Skeletal muscle cell (primary cell): ENCODE results near the gene SKOR2.
"Not testable (repeated sequence)": the region's sequence is repeated elsewhere in the genome, so short reads cannot be mapped to it uniquely, and the experiment has no call there.

Source experiments
- DNase-seq: peaks from one replicate; pipeline ENCODE4 v3.0.0-alpha.2; 2010; ENCODE audit warnings: low read depth
- H3K4me3 ChIP-seq: 2 replicates; pipeline ENCODE4 v1.5.1; 2011; ENCODE audit warnings: low read depth, mild to moderate bottlenecking, control low read depth, low read length, moderate library complexity

Gene SKOR2

GRCh38 chr18:47204908-47205522 is 46.4 kb downstream of the SKOR2 start:
- DNase-seq: no peak
- H3K4me3 ChIP-seq: no peak overlapping the region

GRCh38 chr18:47203626-47204464 is 47.6 kb downstream of the SKOR2 start:
- no peak for DNase-seq
- no peak overlapping the region for H3K4me3 ChIP-seq

GRCh38 chr18:47195961-47196360 is 55.5 kb downstream of the SKOR2 start:
- not testable (repeated sequence) for DNase-seq, H3K4me3 ChIP-seq

GRCh38 chr18:47191961-47192360 is 59.5 kb downstream of the SKOR2 start:
- DNase-seq: peak; percentile 18
- no peak overlapping the region for H3K4me3 ChIP-seq

GRCh38 chr18:47187721-47188120 is 63.7 kb downstream of the SKOR2 start:
- DNase-seq: no peak
- no peak overlapping the region for H3K4me3 ChIP-seq

- H3K4me3 ChIP-seq: no peak overlapping the region
- peak; percentile 21 for DNase-seq
Measured at GRCh38 chr18:47184419-47185050, 66.9 kb downstream of the SKOR2 start.

GRCh38 chr18:47182156-47182555 is 69.3 kb downstream of the SKOR2 start:
- DNase-seq, H3K4me3 ChIP-seq: not testable (repeated sequence)

- H3K4me3 ChIP-seq: no peak overlapping the region
- DNase-seq: no peak
Measured at GRCh38 chr18:47180765-47181164, 70.7 kb downstream of the SKOR2 start.

- H3K4me3 ChIP-seq: no peak overlapping the region
- DNase-seq: no peak
Measured at GRCh38 chr18:47179520-47179919, 71.9 kb downstream of the SKOR2 start.

GRCh38 chr18:47175898-47176575 is 75.4 kb downstream of the SKOR2 start, which contains the start of gene IER3IP1:
Gene IER3IP1, minus strand, starts transcription at chr18:47176364. Its CDS starts 87 bp downstream, at chr18:47176277.
- peak within 1 kb of the TSS; percentile 89 for H3K4me3 ChIP-seq
- peak; percentile 71 for DNase-seq

- no peak for DNase-seq
Measured at GRCh38 chr18:47175283-47175897, 76.1 kb downstream of the SKOR2 start.

GRCh38 chr18:47174545-47175116 is 76.8 kb downstream of the SKOR2 start:
- no peak for DNase-seq
- peak overlapping the region; percentile 89 for H3K4me3 ChIP-seq

More at GRCh38 chr18:47175283-47175897, 76.1 kb downstream of the SKOR2 start:
- H3K4me3 ChIP-seq: peak overlapping the region; percentile 89

- H3K4me3 ChIP-seq: no peak overlapping the region
- DNase-seq: no peak
Measured at GRCh38 chr18:47172476-47172875, 79.0 kb downstream of the SKOR2 start.

GRCh38 chr18:47168913-47169312 is 82.5 kb downstream of the SKOR2 start:
- no peak for DNase-seq
- H3K4me3 ChIP-seq: no peak overlapping the region

GRCh38 chr18:47168509-47168908 is 83.0 kb downstream of the SKOR2 start:
- no peak for DNase-seq
- H3K4me3 ChIP-seq: no peak overlapping the region

GRCh38 chr18:47166294-47166693 is 85.2 kb downstream of the SKOR2 start:
- no peak for DNase-seq
- H3K4me3 ChIP-seq: no peak overlapping the region

- DNase-seq: peak; percentile 61
- peak overlapping the region; percentile 1 for H3K4me3 ChIP-seq
Measured at GRCh38 chr18:47163241-47163640, 88.2 kb downstream of the SKOR2 start.

- no peak for DNase-seq
- H3K4me3 ChIP-seq: no peak overlapping the region
Measured at GRCh38 chr18:47160256-47160655, 91.2 kb downstream of the SKOR2 start.

- not testable (repeated sequence) for DNase-seq, H3K4me3 ChIP-seq
Measured at GRCh38 chr18:47158404-47158803, 93.1 kb downstream of the SKOR2 start.
